GM19351 (cell line): ENCODE results near the gene ADAMTS19.
"Not testable (repeated sequence)": the region's sequence is repeated elsewhere in the genome, so short reads cannot be mapped to it uniquely, and the experiment has no call there.

Source experiments
- ATAC-seq: cut with Tn5 transposase; IDR thresholded peaks from one replicate; pipeline ENCODE4 v1.9.1; 2021; ENCODE audit warnings: mild to moderate bottlenecking, moderate library complexity; ENCODE audit not compliant: unreplicated experiment

ADAMTS19 gene

DNA sequence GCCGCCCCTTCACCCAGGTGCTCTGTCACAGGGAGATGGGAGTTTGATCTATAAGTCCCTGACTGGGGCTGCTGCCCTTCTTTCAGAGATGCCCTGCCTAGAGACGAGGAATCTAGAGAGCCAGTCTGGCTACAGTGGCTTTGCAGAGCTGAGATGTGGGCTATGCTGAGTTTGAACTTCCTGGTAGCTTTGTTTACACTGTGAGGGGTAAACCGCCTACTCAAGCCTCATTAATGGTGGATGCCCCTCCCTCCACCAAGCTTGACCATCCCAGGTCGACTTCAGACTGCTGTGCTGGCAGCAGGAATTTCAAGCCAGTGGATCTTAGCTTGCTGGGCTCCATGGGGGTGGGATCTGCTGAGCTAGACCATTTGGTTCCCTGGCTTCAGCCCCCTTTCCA, 124.4 kb downstream of the ADAMTS19 start:
- ATAC-seq = not testable (repeated sequence)

DNA sequence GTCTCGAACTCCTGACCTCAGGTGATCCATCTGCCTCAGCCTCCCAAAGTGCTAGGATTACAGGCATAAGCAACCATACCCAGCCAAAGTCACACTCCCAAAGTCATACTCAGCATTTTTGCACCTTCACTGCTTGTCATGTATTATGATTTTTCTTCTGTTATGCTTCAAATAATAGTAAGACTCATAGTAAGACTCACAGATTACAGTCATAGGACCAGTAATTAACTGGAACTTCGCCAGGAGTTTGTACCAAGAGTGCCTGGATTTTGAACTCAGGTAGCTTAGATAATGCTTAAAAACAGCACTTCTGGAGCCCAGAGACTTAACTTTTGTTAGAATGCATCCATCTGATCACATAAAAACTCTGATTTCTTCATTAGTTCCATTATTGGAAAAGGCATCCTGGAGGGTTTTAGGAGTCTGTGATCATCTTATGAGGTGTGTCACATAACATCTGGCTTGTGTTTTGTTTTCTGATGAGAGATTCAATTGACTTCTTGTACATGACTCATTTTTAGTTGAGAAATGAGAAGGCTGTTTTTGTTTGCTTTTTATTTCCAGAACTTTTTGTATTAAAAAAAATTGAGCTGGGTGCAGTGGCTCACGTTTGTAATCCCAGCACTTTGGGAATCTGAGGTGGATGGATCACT, 131.5 kb downstream of the ADAMTS19 start:
- no peak for ATAC-seq

DNA sequence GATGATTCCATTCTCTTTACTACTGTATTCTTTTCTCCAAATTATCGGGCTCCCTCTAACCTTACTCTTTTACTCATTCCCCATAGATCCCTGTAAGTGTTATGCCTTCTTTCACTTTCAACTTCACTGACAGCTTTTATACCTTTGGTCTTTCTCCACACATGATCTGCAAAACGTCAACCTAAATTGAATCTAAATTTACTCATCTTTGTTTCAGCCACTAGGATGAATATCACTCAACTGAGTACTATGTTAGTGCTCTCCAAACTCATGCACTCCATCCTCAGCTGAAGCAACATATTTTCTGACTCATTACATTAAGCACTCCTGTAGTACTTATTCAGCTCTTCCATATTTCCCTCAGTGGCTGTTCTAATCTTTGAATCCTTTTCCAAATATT, 133.4 kb downstream of the ADAMTS19 start:
- ATAC-seq = no peak

DNA sequence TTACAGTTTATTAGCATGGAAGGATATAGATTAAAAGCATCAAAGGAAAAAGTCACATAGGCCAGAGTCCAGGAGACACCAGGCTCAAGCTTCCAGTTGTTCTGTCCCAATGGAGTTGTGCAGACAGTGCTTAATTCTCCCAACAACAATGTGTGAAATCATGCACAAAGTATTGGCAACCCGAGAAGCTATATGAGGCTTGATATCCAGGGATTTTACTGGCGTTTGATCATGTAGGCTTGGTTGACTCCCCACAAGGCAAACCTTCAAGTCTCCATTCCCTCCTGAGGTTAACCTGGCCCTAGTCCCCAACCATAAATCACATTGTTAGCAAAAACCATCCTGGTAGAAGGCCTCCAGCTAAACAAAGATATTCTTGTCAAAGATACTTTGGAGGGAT, 141.5 kb downstream of the ADAMTS19 start:
- no peak for ATAC-seq

DNA sequence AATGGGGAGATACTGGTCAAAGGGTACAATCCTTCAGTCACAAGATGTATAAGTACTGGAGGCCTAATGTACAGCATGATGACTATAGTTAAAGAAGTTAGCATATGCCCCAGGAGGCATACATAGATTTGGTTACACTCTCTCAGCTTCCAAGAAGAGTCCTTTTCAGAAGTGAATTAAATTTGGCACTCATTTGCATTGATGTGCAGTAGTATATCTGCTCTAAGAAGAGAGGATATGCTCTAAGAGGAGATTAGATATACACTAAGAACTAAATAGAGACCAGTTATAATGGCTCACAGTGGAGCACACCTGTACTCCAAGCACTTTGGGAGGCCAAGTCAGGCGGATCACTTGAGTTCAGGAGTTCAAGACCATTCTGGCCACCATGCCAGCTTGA, 148.3 kb downstream of the ADAMTS19 start:
- no peak for ATAC-seq

DNA sequence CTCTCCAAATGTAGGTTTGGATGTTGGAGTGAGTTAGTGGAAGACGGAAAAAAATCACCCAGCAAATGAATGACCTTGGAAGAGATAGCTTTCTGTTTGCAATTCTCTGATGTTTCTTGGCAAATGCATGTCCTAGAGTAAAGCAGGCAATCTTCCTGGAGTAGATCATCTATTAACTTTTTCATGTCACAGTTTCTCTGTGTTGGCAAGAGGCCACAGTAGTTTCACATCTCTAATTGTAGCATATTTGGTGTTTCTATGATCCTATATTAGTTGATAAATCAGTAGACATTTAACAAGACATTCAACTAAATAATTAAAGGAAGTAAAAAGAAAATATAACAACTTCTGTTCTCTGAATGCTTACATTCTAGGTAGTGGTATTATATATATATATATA, 149.6 kb downstream of the ADAMTS19 start:
- no peak for ATAC-seq

DNA sequence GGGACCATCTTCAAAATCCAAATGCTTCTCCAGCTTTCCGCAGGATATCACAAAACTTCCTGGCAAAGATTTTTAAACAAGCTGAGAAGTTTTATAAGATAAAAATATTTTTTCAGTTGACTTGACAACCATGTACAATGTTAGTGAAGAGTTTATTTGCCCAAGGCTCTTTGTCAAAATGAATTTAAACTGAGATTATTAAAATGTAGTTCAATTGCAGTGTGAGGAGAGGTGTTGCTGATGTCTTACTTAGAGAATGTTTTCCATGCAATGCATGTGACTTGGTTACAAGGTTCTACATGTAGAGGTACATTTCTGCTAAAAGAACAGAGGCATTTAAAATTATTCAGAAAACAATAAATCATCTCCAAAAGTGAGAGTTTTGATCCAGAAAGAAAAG, 156.4 kb downstream of the ADAMTS19 start:
- ATAC-seq = no peak

DNA sequence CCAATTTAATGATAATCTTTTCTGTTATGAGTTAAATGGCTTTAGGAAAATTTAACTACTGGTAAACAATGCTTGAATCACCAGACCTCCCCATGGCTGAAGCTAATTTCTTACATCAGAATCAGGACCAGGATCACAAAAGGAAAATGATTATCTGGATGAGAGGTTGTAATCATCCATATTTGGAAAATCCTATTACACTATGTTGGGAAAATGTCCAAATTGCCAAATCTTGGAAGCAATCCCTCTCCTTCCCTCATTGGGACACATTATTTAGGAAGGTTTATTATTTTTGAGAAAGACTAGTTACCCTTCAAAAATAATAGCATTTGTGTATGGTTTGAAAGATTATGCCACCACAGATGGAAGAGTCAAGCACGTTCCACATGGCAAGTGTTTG, 157.1 kb downstream of the ADAMTS19 start:
- no peak for ATAC-seq

DNA sequence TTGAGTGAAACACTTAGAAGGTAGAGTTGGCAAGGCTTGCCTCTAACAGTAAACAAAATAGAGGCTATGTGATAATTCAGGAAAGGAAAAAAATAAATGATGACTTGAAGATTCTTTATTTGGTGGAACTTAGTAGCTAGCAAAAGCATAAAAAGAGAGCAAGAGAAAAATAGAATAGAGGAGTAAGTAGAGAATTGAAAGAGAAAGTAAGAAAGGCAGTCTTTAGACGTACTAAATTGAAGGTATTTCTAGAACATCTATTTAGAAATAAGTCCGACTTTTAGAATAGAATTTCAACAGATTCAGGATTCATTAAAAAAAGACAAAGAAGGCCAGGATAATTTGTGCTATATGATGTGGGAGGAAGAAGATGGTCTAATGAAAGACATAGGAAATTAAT, 159.7 kb downstream of the ADAMTS19 start:
- no peak for ATAC-seq

DNA sequence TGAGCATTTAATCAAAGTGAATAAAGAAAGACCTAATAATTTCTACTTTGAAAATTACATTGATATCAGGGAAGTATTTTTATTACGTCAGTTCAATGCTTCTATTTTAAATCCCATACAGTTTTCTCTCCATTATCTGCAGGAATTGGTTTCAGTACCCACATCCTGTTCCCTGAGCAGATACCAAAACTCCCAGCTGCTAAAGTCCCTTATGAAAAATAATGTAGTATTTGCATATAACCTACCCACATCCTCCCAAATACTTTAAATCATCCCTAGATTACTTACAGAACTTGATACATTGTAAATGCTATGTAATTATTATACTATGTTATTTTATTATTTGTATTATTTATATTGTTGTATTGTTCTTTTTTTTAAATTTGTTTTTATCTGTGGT, 162.4 kb downstream of the ADAMTS19 start:
- ATAC-seq = no peak

DNA sequence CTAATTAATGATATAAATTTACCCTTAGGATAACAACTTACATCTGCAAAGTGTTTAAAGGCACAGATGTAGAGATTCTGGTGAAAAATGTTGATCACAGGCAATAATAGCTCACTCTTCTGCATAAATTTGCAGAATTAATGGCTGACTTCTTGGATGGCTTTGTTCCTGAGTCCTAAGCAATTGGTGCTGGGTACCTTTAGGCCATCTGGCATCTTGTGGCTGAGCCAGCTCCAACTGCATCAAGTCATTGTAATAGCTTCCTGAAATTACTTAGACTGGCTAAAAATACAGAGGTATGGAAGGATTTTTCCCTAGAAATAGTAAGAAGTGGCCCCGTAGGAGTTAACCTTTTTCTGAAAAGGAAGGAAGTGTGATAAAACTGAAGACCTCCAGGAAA, 169.5 kb downstream of the ADAMTS19 start:
- ATAC-seq = no peak

DNA sequence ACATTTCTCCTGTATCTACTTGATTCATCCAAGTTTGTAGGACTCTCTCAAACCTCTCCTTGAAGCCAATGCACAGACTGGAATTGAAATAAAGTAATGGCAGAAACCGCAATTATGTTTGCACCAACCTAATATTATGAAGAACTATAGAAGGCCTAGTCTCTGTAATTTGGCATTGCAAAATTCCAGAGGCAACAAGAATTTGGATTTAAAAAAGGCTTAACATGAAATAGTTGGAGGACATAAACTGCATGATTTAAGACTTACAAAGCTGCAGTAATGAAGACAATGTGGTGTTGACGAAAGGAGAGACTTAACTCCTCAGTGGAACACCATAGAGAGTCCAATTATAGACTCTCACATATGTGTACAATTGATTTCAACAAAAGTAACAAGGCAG, 170.0 kb downstream of the ADAMTS19 start:
- no peak for ATAC-seq

DNA sequence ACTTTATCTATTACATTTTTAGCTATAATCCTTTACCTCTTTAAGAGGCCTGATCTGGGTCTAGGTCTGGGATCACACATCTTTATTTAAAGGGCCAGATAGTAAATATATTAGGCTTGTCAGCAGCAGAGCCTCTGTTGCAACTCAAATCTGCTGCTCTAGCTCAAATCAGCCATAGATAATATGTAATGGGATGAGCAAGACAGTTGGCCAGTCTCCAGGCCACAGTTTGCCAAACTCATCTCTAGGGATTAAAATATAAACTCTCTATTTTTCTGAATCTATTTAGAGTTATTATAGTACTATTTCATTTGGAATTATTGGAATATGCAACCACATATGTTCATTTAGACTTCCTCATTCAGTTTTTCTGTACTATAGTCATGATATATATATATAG, 171.9 kb downstream of the ADAMTS19 start:
- ATAC-seq = no peak

DNA sequence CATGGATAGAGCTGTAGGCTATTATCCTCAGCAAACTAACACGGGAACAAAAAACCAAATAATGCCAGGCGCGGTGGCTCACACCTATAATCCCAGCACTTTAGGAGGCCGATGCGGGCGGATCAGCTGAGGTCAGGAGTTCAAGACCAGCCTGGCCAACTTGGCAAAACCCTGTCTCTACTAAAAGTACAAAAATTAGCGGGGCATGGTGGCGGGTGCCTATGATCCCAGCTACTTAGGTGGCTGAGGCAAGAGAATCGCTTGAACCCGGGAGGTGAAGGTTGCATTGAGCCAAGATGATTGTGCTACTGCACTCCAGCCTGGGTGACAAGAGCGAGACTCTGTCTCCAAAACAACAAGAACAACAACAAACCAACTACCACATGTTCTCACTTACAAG, 177.4 kb downstream of the ADAMTS19 start:
- not testable (repeated sequence) for ATAC-seq

DNA sequence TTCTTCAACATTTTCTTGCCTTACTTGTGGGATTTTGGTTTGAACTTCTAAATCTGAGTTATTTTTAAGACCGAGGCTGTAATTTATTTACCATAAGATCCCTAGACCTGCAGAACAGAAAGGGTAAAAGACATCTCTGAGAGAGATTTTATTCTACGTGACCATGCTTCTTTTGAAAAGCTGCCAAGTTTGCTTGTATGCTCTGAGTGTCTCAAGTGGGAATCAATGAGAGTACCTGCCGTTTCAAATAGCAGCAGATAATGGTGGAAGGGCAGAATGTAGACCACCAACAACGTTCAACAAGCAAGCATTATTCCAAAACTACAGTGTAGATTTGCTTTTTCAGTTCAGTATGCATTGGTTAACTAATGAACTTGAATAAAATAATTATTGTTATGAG, 179.2 kb downstream of the ADAMTS19 start:
- ATAC-seq = no peak

DNA sequence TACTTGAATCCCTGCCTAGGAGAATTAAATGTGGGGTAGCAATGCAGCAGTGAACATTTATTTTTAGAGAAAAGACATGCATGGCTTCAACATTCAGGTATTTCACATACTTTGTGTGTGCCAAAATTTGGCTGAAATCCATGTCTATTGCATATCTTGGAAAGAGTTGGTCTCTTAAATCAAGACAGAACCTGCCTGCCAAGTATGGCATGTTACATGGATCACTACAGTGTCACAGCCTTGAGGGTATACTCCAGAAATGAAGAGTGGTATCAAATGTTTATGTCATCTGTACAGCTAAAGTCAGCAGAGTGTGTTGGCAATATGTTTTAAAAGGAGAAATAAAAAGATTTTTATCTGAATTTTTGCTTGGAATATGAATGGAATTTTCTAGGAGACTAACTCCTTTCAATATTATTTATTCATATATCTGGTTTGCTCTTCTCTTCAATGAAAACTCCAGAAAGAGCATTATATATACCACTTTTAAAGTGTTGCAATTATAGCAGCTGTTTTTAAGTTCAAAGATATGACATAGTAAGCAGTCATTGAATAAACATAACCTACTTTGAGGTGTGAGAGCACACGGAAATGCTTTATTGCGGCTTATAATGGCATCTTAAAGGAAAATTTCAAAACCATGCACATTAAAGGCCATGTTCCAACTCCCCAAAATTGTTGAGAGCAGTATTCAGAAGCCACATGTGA, 192.4 kb downstream of the ADAMTS19 start:
- no peak for ATAC-seq

DNA sequence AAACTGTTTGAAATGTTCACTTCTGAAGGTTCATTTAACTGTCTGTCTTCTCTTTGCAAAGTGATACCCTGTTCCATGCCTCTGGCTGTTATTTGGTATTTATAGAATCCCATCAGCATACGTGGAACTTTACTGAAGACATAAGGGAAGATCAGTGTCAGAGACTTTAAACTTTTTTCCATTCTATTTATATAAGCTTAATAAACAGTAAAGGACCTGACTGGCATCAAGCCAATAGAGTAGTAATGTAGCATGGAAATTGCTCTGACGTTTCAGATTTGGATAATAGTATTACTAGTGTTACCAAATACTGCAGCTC, 192.9 kb downstream of the ADAMTS19 start:
- ATAC-seq = no peak

DNA sequence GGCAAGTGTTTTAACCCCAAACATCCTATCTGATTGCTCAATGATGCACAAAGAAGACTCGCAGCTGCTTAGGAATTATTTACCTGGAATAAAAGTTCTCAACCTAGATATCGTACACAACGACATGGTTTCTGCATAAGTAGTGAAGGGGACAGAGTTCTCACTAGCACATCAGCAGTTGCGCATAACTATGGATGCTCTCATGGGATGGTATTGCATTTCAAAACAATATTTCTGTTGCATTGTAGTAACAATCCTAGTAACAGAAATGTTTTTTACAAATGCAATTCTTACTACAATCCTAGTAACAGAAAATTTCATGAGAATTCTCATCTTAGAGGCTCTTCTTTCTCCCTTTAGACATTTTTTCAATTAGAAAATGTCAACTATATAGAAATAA, 193.3 kb downstream of the ADAMTS19 start:
- ATAC-seq = no peak

DNA sequence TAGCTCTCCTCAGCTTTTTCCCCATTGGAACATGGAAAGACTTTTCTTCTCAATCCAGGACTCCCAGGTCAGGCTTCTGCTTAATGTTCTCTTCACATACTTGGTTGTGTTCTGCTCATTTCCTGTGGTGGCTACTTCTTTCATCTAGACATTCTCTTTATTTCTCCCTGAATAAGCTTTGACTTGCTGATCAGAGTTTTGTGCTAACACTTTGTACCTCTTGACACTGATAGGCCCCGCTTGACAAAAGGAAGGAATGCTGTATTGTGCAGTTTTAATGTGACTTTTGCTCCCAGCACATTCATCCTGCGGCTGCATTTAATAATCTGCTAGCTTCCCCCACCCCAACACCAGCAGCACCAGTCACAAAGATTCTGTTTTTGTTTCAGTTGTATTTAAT, 196.9 kb downstream of the ADAMTS19 start:
- ATAC-seq = no peak

DNA sequence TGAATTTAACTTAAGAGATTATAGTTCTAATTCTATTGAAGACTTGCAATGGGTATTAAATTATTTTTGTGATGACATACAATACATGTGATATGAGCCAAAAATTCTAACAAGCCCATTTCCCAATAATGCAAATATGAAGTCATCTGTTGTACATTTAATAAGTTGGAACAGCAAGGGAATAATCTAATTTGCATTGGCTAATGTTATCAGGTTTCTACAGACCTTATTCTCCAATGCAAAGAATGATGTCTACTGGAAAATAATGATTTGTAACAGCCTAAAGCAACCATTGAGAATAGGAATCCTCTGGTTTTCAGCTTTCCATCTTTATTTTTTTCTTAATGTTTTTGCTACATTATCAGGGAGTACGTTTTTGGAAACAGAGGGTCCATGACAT, 198.7 kb downstream of the ADAMTS19 start:
- ATAC-seq = no peak

DNA sequence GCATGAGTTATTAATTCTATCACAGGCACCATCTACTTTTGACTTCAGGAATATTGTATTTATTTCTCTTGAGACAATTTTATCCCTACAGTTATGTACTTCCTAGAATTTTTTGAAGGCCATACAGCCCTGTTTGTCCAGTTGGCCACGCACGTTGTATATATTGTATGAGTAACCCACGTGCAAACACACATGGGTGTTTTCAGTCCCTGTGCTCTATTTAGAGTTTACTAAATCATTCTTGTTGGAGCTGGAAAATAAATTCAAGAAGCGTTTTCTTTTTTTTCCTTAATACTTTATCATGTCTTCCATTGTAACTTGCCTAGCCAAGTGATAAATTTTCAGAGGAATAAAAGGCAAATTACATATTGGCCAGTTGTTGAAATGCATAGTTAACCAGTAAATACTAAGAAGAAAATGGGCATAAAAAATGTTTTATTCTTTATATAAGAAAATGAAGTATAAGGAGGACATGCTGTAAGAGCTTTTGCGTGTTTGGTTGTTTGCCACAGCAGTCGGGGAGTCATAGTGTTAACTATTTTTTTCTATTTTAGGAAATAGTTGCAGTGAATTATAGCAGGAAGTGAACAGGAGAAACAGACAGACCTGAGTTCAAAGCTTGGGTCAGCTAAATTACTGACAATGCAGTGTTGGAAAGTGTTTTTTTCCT, 201.4 kb downstream of the ADAMTS19 start:
- ATAC-seq = no peak

DNA sequence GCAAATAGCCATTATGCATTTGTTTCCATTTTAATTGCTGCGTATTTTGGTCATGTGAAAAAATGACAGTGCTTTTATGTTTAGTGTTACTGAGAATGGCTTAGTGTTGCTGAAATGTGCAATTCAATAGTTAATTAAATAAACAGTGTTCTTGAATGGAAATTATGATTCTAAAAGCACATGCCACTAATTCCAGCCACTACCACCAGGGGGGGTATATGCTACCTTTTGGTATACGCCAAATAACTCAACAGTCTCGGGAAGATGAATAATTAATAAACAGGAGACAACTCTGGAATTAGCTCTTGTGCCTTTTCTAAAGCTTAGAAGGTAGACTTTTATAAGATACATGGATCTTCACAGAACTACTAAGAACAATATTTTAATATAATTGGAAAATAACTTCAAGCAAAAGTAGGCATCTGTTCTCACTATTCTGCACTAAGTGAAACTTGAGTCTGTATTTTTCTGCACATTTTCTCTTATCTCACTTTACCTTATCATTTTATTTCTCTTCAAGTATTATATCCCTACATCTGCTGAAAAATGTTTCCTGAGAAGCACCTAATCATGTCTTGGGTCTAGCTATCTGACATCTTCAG, 204.3 kb downstream of the ADAMTS19 start:
- peak; percentile 76 for ATAC-seq
